Measurements from ENCODE around the gene TSPO.

TSPO gene

DNA sequence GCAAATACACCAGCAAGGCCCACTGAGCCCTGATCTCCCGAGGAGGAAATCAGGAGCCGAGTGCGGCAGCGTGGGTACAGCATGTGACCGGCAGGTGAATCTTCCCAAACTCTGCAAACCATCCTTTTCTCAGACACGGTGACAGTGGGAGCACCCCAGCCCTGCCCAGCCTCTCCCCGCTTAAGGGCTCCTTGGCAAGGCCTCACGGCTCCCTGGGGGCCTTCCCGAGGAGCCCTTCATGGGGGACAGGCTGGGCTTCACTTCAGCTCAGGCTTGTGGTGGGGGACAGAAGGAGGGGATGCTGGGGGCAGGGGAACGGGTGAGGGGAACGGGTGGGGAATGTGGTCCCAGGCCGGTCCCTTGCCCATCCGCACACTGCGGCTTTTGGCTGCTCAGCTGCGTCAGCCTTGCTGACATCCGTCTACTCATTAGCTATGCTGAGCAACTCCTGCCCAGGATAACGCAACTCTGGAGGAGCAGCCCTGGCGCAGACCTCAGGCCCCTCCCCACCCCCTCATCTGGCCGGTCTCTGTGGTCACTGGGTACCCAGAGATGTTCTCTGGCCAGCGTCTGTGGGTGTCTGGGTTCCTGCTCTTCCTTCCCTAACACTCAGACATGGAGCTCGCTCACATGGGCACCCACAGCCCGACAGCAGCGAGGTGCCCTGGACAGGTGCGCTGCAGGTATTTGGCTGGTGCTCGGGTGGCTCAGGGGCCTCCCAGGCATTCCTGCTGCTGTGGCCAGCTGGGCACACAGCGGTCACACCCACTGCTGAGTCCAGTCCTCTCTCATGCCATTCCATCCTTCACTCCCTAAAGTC is 57.6 kb downstream of the TSPO start:
- ATAC-seq (replicated peaks) (no peak), DNase-seq (no peak)
- peaks cover 13 to 16% of the 10 kb centered on the region in 2 donors for H3K4me1 Mint-ChIP-seq (ENCODE audit: low read depth in 2 of 2)
- H3K27ac Mint-ChIP-seq, result no peak overlapping the region
- H3K4me3 Mint-ChIP-seq, result no peak overlapping the region
- H3K9me3 Mint-ChIP-seq, result peaks cover 0 to 2% of the 10 kb centered on the region in 2 donors
- peaks cover 19% of the 10 kb centered on the region for H3K36me3 Mint-ChIP-seq (ENCODE audit: insufficient read depth)
- H3K27me3 Mint-ChIP-seq, result no peaks in the 10 kb centered on the region

DNA sequence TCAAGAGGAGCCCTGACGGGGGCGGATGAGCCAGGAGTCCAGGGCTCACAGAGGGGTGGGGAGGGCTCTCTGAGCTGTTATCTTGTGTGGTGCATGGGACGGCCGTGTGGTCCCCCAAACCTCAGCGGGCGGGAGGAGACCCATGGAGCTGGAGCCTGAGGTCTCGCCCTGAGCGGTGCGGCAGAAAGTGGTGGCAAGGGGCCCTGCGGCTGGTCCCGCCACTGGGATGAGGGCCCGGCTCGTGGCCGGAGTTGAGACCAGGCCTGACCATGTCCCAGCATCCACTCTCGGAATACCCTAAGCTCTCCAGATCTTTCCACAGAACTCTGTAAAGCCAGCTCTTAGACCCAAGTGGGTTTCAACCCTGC is 58.1 kb downstream of the TSPO start:
- Mint-ChIP-seq H3K4me1 (ENCODE audit: low read depth in 2 of 2) (peaks cover 13 to 16% of the 10 kb centered on the region in 2 donors), H3K27me3 (peaks cover 1 to 2% of the 10 kb centered on the region in 2 donors), H3K27ac (no peak overlapping the region), H3K4me3 (no peak overlapping the region), H3K9me3 (peaks cover 0 to 2% of the 10 kb centered on the region in 2 donors), H3K36me3 (ENCODE audit: insufficient read depth) (peaks cover 19% of the 10 kb centered on the region)
- no peak for ATAC-seq (replicated peaks)
- DNase-seq, result no peak

DNA sequence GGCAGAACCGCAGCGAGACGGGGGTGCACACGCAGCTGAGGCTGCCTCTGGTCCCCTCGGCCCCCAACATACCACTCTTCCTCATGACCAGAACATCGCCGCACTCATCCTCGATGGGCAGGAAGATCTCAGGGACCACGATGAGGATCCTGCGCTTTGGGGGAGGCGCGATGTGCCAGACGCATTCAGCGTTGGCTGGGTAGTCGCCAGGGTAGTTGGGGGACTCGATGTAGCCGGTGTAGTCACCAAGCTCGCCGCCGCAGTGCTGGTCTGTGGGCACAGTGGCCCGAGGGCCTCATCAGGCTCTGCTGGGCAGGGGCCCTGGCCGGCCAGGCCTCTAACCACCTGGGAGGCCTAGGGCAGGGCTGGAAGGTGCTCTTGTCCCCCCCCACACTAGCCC is 58.6 kb downstream of the TSPO start:
- peaks cover 19% of the 10 kb centered on the region for H3K36me3 Mint-ChIP-seq (ENCODE audit: insufficient read depth)
- H3K27ac Mint-ChIP-seq, result no peak overlapping the region
- DNase-seq (no peak), ATAC-seq (replicated peaks) (no peak)
- no peak overlapping the region for H3K4me3 Mint-ChIP-seq
- peaks cover 0 to 2% of the 10 kb centered on the region in 2 donors for H3K9me3 Mint-ChIP-seq
- peaks cover 12 to 16% of the 10 kb centered on the region in 2 donors for H3K4me1 Mint-ChIP-seq (ENCODE audit: low read depth in 2 of 2)
- H3K27me3 Mint-ChIP-seq, result peaks cover 6% of the 10 kb centered on the region in 2 donors

DNA sequence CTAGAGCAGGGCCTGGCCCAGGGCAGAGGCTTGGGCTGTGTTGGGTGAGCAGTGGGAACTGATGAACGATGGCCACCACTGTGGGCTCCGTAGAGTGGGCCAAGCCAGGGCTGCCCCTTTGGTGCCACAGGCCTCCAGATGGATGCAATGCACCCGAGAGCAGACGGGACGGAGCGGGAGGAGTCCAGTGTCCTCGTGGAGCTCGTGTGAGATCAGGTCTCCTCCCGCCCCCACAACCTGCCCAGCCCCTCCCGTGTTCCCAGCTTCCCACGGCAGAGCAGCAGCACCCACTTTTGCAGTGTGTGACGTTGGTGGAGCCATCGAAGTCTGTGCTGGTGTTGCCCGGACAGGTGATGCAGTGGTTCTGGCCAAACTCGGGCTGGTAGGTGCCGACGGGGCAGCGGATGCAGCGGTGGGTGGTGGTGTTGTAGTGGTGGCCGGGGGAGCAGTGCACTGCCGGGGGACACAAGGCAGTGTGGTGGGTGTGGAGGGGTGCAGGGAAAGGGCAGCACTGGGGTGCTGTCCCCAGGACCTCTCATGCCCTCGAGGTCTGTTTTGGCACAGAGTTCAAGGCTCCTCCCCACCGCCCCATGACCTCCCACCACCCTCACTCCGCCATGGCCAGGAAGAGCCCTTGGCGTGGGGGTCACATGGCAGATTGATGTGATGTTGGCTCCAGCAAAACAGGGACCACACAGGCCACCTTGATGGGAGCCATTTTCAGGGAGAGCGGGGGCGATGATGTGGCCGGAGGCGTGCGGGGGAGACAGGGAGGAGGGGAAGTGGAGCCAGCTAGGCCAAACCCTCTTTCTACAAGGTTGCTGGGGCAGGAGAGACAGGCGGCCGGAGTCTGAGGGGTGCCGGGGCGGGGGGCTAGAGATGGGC is 59.5 kb downstream of the TSPO start:
- H3K4me1 Mint-ChIP-seq (ENCODE audit: low read depth in 2 of 2), result peaks cover 9 to 11% of the 10 kb centered on the region in 2 donors
- H3K36me3 Mint-ChIP-seq (ENCODE audit: insufficient read depth), result peaks cover 12% of the 10 kb centered on the region
- ATAC-seq (replicated peaks) (no peak), DNase-seq (no peak)
- H3K4me3 Mint-ChIP-seq, result no peak overlapping the region
- no peak overlapping the region for H3K27ac Mint-ChIP-seq
- H3K27me3 Mint-ChIP-seq, result peaks cover 15% of the 10 kb centered on the region in 2 donors
- peaks cover 0 to 2% of the 10 kb centered on the region in 2 donors for H3K9me3 Mint-ChIP-seq

DNA sequence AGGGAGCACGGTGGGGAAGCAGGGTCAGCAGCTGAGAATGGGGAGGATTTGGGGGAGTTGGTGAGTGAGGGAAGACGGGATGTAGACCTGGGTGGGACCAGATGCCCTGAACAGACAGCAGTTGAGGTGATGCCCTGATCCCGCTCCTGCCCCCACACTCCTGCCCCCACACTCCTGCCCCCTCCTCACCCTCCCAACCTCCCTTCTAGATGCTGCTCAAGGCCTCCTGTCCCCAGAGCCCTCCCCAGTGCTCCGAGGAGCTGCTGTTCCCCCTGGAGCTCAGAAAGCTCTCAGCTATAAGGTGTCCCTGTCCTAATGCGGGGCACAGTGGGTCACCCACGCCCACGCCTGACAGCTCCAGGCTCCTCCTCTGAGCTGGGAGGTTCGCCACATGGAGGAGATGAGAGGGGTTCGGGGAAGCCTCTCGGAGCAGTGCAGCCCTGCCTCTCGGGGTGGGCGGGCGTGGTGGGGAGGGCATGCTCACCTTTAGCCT is 60.6 kb downstream of the TSPO start:
- Mint-ChIP-seq H3K4me3 (no peak overlapping the region), H3K27ac (no peak overlapping the region), H3K9me3 (no peaks in the 10 kb centered on the region), H3K27me3 (peaks cover 16 to 19% of the 10 kb centered on the region in 2 donors), H3K36me3 (ENCODE audit: insufficient read depth) (peaks cover 4% of the 10 kb centered on the region), H3K4me1 (ENCODE audit: low read depth in 2 of 2) (peaks cover 0 to 4% of the 10 kb centered on the region in 2 donors)
- ATAC-seq (replicated peaks), result no peak
- DNase-seq, result no peak

DNA sequence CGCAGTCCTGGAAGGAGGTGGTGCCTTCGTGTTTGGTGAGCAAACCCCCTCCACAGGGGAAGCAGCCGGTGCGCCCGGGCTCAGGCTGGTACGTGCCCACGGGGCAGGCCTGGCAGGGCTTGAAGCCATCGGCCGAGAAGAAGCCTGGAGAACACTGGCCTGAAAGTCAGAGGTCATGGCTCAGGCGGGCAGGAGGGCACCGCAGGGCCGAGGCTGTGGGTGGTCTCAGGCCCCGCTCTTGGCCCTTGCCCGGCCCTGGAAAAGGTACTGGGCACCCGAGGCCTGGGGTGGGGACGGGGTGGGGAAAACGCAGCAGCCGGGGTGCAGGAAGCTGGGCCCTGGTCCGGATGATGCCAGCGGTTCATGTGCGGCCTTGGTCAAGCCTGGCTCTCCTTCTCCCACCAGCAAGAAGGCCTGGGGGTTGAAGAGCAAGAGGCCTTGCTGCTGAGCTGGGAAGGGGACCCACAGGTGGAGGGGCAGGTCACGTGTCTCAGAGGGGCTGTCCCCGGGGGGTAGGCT is 61.1 kb downstream of the TSPO start:
- Mint-ChIP-seq H3K4me1 (ENCODE audit: low read depth in 2 of 2) (peaks cover 5% of the 10 kb centered on the region in 2 donors), H3K36me3 (ENCODE audit: insufficient read depth) (peaks cover 4% of the 10 kb centered on the region), H3K27ac (no peak overlapping the region), H3K27me3 (peaks cover 21 to 24% of the 10 kb centered on the region in 2 donors), H3K4me3 (no peak overlapping the region), H3K9me3 (no peaks in the 10 kb centered on the region)
- no peak for ATAC-seq (replicated peaks)
- no peak for DNase-seq
